Measurements from ENCODE around the gene GLRA2. TPM values are rescaled to one million over a fixed set of nuclear protein-coding genes. Genes with fewer than 3 reads are reported as not detected.

Gene GLRA2
- total RNA-seq = not detected
- total RNA-seq (2013) = not detected

- H3K4me3 Mint-ChIP-seq = no peak within 1 kb of the TSS
- TF ChIP-seq, protein P1, sequence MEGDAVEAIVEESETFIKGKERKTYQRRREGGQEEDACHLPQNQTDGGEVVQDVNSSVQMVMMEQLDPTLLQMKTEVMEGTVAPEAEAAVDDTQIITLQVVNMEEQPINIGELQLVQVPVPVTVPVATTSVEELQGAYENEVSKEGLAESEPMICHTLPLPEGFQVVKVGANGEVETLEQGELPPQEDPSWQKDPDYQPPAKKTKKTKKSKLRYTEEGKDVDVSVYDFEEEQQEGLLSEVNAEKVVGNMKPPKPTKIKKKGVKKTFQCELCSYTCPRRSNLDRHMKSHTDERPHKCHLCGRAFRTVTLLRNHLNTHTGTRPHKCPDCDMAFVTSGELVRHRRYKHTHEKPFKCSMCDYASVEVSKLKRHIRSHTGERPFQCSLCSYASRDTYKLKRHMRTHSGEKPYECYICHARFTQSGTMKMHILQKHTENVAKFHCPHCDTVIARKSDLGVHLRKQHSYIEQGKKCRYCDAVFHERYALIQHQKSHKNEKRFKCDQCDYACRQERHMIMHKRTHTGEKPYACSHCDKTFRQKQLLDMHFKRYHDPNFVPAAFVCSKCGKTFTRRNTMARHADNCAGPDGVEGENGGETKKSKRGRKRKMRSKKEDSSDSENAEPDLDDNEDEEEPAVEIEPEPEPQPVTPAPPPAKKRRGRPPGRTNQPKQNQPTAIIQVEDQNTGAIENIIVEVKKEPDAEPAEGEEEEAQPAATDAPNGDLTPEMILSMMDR (IDR thresholded peaks at IDR 0.05) = no peak
- Histone ChIP-seq H3K36me3 (ENCODE audit: control insufficient read depth, insufficient read depth, low read length) (no peaks in the 10 kb centered on the region), H3K27me3 (ENCODE audit: control insufficient read depth, insufficient read depth, low read length) (no peaks in the 10 kb centered on the region), H3K9me3 (ENCODE audit: control insufficient read depth, insufficient read depth, low read length) (no peaks in the 10 kb centered on the region), H3K4me1 (ENCODE audit: control insufficient read depth, insufficient read depth, low read length) (no peaks in the 10 kb centered on the region), H3K4me3 (ENCODE audit: low read length) (no peak within 1 kb of the TSS), H3K27ac (ENCODE audit: low read length) (no peak within 1 kb of the TSS)
- no peak within 1 kb of the TSS for H3K27ac Mint-ChIP-seq
- intact Hi-C loops (cut with micrococcal nuclease) = loop anchor here (5.0 to 10.0 kb wide), 2 partner anchors 435 to 492 kb away; no protein-coding TSS in a partner anchor
- H3K4me1 Mint-ChIP-seq = peaks cover 0 to 5% of the 10 kb centered on the region in 2 donors
- 7% methylated on average over 16 of the region's 17 CpGs for WGBS (ENCODE audit: insufficient coverage)
- H3K27me3 Mint-ChIP-seq (ENCODE audit: low read depth in 2 of 2) = peaks cover 0 to 7% of the 10 kb centered on the region in 2 donors
- ATAC-seq (no peak), DNase-seq (peak in 1 of 2 donors; percentile 17)
- H3K36me3 Mint-ChIP-seq = no peaks in the 10 kb centered on the region
- H3K9me3 Mint-ChIP-seq = peaks cover 0 to 2% of the 10 kb centered on the region in 2 donors
Observed at GRCh38 chrX:14529290-14529989, at the start of gene GLRA2. GLRA2 (plus strand) TSS chrX:14529536; CDS start chrX:14530058, 522 bp downstream.

DNA sequence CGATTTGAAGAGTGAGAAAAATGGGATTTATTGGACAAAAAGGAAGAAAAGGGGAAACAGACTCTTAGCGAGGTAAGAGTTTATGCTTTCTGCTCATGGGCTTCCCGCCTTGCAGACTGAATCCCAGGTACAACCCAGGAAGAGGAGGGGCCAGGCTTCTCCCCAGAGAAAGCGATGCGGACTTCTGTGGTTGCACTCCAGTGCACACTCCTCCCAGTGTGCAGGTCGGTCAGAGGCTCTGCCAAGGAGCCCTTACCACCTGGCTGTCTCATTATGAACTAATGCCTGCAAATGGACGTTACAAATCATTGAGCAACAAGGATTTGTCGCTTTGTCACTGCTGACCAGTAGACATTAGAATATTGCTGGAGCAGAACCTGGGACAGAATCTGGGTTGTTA, 39.9 kb upstream of the GLRA2 start:
- H3K9me3 ChIP-seq (ENCODE audit: control insufficient read depth, insufficient read depth, low read length) = no peaks in the 10 kb centered on the region
- Mint-ChIP-seq H3K36me3 (no peaks in the 10 kb centered on the region), H3K27ac (no peak overlapping the region), H3K9me3 (no peaks in the 10 kb centered on the region), H3K27me3 (ENCODE audit: low read depth in 2 of 2) (peaks cover 0 to 24% of the 10 kb centered on the region in 2 donors), H3K4me3 (no peak overlapping the region), H3K4me1 (no peaks in the 10 kb centered on the region)
- ATAC-seq (no peak), DNase-seq (no peak)
- no peaks in the 10 kb centered on the region for H3K27me3 ChIP-seq (ENCODE audit: control insufficient read depth, insufficient read depth, low read length)
- H3K27ac ChIP-seq (ENCODE audit: low read length) = no peak overlapping the region
- H3K36me3 ChIP-seq (ENCODE audit: control insufficient read depth, insufficient read depth, low read length) = no peaks in the 10 kb centered on the region
- intact Hi-C loops (cut with micrococcal nuclease) = no loop called here
- TF ChIP-seq, protein P1 (IDR thresholded peaks at IDR 0.05) = no peak
- no peaks in the 10 kb centered on the region for H3K4me1 ChIP-seq (ENCODE audit: control insufficient read depth, insufficient read depth, low read length)
- no peak overlapping the region for H3K4me3 ChIP-seq (ENCODE audit: low read length)
- 71% methylated on average over 7 of the region's 8 CpGs for WGBS (ENCODE audit: insufficient coverage)

DNA sequence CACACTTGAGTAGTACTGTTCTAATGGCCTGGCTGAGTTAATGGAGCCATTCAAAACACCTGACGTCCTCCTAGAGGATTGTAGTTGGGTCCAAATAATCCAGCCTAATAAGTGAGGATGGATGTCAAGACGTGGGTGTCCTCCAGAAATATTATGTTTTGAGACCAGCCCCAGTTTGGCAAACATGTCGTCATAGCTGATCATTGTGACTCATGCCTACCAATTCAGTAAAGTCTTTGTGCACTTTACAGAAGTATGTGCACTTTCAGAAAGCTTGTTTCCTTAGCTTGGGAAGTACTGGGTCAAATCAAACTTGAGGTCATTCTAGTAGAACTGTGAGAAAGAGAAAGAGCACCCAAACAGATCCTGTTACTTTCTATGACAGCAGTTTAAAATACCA, 37.6 kb upstream of the GLRA2 start:
- H3K36me3 ChIP-seq (ENCODE audit: control insufficient read depth, insufficient read depth, low read length) = no peaks in the 10 kb centered on the region
- WGBS (ENCODE audit: insufficient coverage) = 79% methylated on average over 3 of the region's 3 CpGs
- peaks cover 2% of the 10 kb centered on the region for H3K4me1 ChIP-seq (ENCODE audit: control insufficient read depth, insufficient read depth, low read length)
- TF ChIP-seq, protein P1 (IDR thresholded peaks at IDR 0.05) = no peak
- H3K4me3 ChIP-seq (ENCODE audit: low read length) = no peak overlapping the region
- peaks cover under 1 to 4% of the 10 kb centered on the region in 2 donors for H3K4me1 Mint-ChIP-seq
- no peak overlapping the region for H3K4me3 Mint-ChIP-seq
- H3K27ac ChIP-seq (ENCODE audit: low read length) = no peak overlapping the region
- intact Hi-C loops (cut with micrococcal nuclease) = no loop called here
- H3K27me3 ChIP-seq (ENCODE audit: control insufficient read depth, insufficient read depth, low read length) = no peaks in the 10 kb centered on the region
- peaks cover 0 to 24% of the 10 kb centered on the region in 2 donors for H3K27me3 Mint-ChIP-seq (ENCODE audit: low read depth in 2 of 2)
- no peaks in the 10 kb centered on the region for H3K36me3 Mint-ChIP-seq
- H3K9me3 ChIP-seq (ENCODE audit: control insufficient read depth, insufficient read depth, low read length) = no peaks in the 10 kb centered on the region
- DNase-seq = no peak
- H3K27ac Mint-ChIP-seq = no peak overlapping the region
- no peaks in the 10 kb centered on the region for H3K9me3 Mint-ChIP-seq
- no peak for ATAC-seq
